ENCODE measurements around the gene AGPAT2.

Gene AGPAT2

GRCh38 chr9:136662326-136662655 is 25.0 kb downstream of the AGPAT2 start:
- no peak for TF ChIP-seq CTCF (conservative IDR thresholded peaks at IDR 0.05; ENCODE audit: low read depth)
- POLR2A ChIA-PET (ENCODE audit: low non-redundant PET): no interaction called here
- CTCF ChIA-PET: interaction anchor here (4.8 kb wide), 1 partner anchor 10 kb away, joined by 36 read pairs; no protein-coding TSS in a partner anchor
- no peak for DNase-seq (ENCODE audit: low spot score)
- no peak overlapping the region for H3K27ac ChIP-seq

GRCh38 chr9:136661641-136662325 is 25.5 kb downstream of the AGPAT2 start:
- no peak overlapping the region for H3K27ac ChIP-seq
- ChIA-PET CTCF (interaction anchor here (0.6 to 4.8 kb wide), 3 partner anchors 11 to 288 kb away, joined by 3 to 36 read pairs (median 3); partner anchors contain the start of gene CARD9), POLR2A (ENCODE audit: low non-redundant PET) (no interaction called here)
- no peak for DNase-seq (ENCODE audit: low spot score)
- TF ChIP-seq CTCF (conservative IDR thresholded peaks at IDR 0.05; ENCODE audit: low read depth): no peak

GRCh38 chr9:136660971-136661550 is 26.2 kb downstream of the AGPAT2 start:
- POLR2A ChIA-PET (ENCODE audit: low non-redundant PET): no interaction called here
- H3K27ac ChIP-seq: no peak overlapping the region
- no peak for TF ChIP-seq CTCF (conservative IDR thresholded peaks at IDR 0.05; ENCODE audit: low read depth)
- no peak for DNase-seq (ENCODE audit: low spot score)
- CTCF ChIA-PET: interaction anchor here (0.7 to 4.8 kb wide), 2 partner anchors 11 to 288 kb away, joined by 3 to 36 read pairs; partner anchors contain the start of gene CARD9

GRCh38 chr9:136659861-136660784 is 27.1 kb downstream of the AGPAT2 start:
- no peak for DNase-seq (ENCODE audit: low spot score)
- no peak for TF ChIP-seq CTCF (conservative IDR thresholded peaks at IDR 0.05; ENCODE audit: low read depth)
- CTCF ChIA-PET: interaction anchor here (0.6 to 4.8 kb wide), 2 partner anchors 12 to 1936 kb away, joined by 3 to 36 read pairs; no protein-coding TSS in a partner anchor
- POLR2A ChIA-PET (ENCODE audit: low non-redundant PET): no interaction called here
- H3K27ac ChIP-seq: no peak overlapping the region

- ChIA-PET POLR2A (ENCODE audit: low non-redundant PET) (no interaction called here), CTCF (interaction anchor here (0.5 to 1.0 kb wide), 4 partner anchors 10 to 1935 kb away, joined by 3 to 5 read pairs (median 3); no protein-coding TSS in a partner anchor)
- DNase-seq (ENCODE audit: low spot score): no peak
- TF ChIP-seq CTCF (conservative IDR thresholded peaks at IDR 0.05; ENCODE audit: low read depth): no peak
- H3K27ac ChIP-seq: no peak overlapping the region
Observed at GRCh38 chr9:136658849-136659535, 28.3 kb downstream of the AGPAT2 start.

Data from RWPE1 (cell line).